Mesenchymal stem cell (in vitro differentiated cells and primary cell): ENCODE measurements around the gene HPS5.

Source experiments
- DNase-seq: peaks from one replicate; pipeline ENCODE4 v3.0.0-alpha.2; 2013
- H2AFZ ChIP-seq: one replicate; pipeline ENCODE4 v1.6.1; 2013; ENCODE audit warnings: low read depth, mild to moderate bottlenecking, control low read depth, inconsistent platforms, low read length, moderate library complexity
- H2AK5ac ChIP-seq: 2 replicates; pipeline ENCODE4 v1.6.1; 2013; ENCODE audit warnings: low read length, moderate library complexity, mild to moderate bottlenecking, inconsistent platforms; ENCODE audit not compliant: severe bottlenecking
- H2BK120ac ChIP-seq: one replicate; pipeline ENCODE4 v1.6.1; 2013; ENCODE audit warnings: low read depth, mild to moderate bottlenecking, inconsistent platforms, low read length, moderate library complexity
- H2BK12ac ChIP-seq, 2 experiments: one replicate each; pipeline ENCODE4 v1.6.1; 2013; ENCODE audit warnings: inconsistent platforms in 2 of 2, low read length in 2 of 2, mild to moderate bottlenecking in 2 of 2, moderate library complexity in 2 of 2, control low read depth in 1 of 2
- H2BK15ac ChIP-seq: one replicate; pipeline ENCODE4 v1.6.1; 2013; ENCODE audit warnings: mild to moderate bottlenecking, low read depth, inconsistent platforms; ENCODE audit not compliant: poor library complexity, severe bottlenecking
- H2BK5ac ChIP-seq: 2 replicates; pipeline ENCODE4 v1.6.1; 2013; ENCODE audit warnings: low read depth, mild to moderate bottlenecking, low read length, control low read depth, inconsistent platforms; ENCODE audit not compliant: poor library complexity, severe bottlenecking
- H3K14ac ChIP-seq, 2 experiments: one replicate each; pipeline ENCODE4 v1.6.1; 2013; ENCODE audit warnings: inconsistent platforms in 2 of 2, low read length in 2 of 2, control low read depth in 1 of 2, mild to moderate bottlenecking in 1 of 2, moderate library complexity in 1 of 2
- H3K18ac ChIP-seq, 2 experiments: one replicate each; pipeline ENCODE4 v1.6.1; 2013; ENCODE audit warnings: inconsistent platforms in 2 of 2, low read length in 2 of 2, control low read depth in 1 of 2, low read depth in 1 of 2, mild to moderate bottlenecking in 1 of 2
- H3K23ac ChIP-seq, 2 experiments: one replicate each; pipeline ENCODE4 v1.6.1; 2013; ENCODE audit warnings: inconsistent platforms in 2 of 2, low read length in 2 of 2, mild to moderate bottlenecking in 2 of 2, moderate library complexity in 2 of 2, control low read depth in 1 of 2
- H3K27ac ChIP-seq: 2 replicates; pipeline ENCODE4 v1.5.1; 2013; ENCODE audit warnings: mild to moderate bottlenecking, moderate library complexity, low read length, control low read depth, inconsistent platforms; ENCODE audit not compliant: poor library complexity, severe bottlenecking
- H3K27me3 ChIP-seq, 2 experiments: 2 replicates each; pipeline versions ENCODE4 v1.6.1 to v1.7.0; 2013; ENCODE audit warnings: low read length in 2 of 2, mild to moderate bottlenecking in 2 of 2, moderate library complexity in 2 of 2, control low read depth in 1 of 2, inconsistent platforms in 1 of 2; ENCODE audit not compliant: control insufficient read depth in 1 of 2, insufficient read depth in 1 of 2
- H3K36me3 ChIP-seq, 2 experiments: 2 replicates each; pipeline versions ENCODE4 v1.6.1 to v1.7.0; 2013; ENCODE audit warnings: low read length in 2 of 2, control low read depth in 1 of 2, inconsistent platforms in 1 of 2, low read depth in 1 of 2, mild to moderate bottlenecking in 1 of 2; ENCODE audit not compliant: insufficient read depth in 2 of 2, control insufficient read depth in 1 of 2
- H3K4ac ChIP-seq, 2 experiments: one replicate each; pipeline ENCODE4 v1.6.1; 2013; ENCODE audit warnings: inconsistent platforms in 2 of 2, low read length in 2 of 2, mild to moderate bottlenecking in 2 of 2, moderate library complexity in 2 of 2, control low read depth in 1 of 2, low read depth in 1 of 2
- H3K4me1 ChIP-seq: 2 replicates; pipeline ENCODE4 v1.6.1; 2013; ENCODE audit warnings: low read depth, low read length, control low read depth; ENCODE audit not compliant: control insufficient read depth, insufficient read depth
- H3K4me2 ChIP-seq: 2 replicates; pipeline ENCODE4 v1.6.1; 2013; ENCODE audit warnings: low read length, mild to moderate bottlenecking, inconsistent platforms; ENCODE audit not compliant: poor library complexity, severe bottlenecking
- H3K4me3 ChIP-seq, 2 experiments: 2 replicates each; pipeline versions ENCODE4 v1.5.1 to v1.7.0; 2013; ENCODE audit warnings: low read length in 2 of 2, mild to moderate bottlenecking in 2 of 2, control low read depth in 1 of 2, low read depth in 1 of 2; ENCODE audit not compliant: insufficient read depth in 1 of 2
- H3K79me1 ChIP-seq: replicated peaks from 2 replicates; pipeline ENCODE4 v1.6.1; 2013; ENCODE audit warnings: mild to moderate bottlenecking, control low read depth, low read length, inconsistent platforms; ENCODE audit not compliant: poor library complexity, severe bottlenecking
- H3K9ac ChIP-seq: 2 replicates; pipeline ENCODE4 v1.7.0; 2013; ENCODE audit warnings: mild to moderate bottlenecking, low read length, moderate library complexity
- H3K9me3 ChIP-seq: 2 replicates; pipeline ENCODE4 v1.7.0; 2013; ENCODE audit warnings: mild to moderate bottlenecking, low read length; ENCODE audit not compliant: control insufficient read depth
- H4K8ac ChIP-seq: one replicate; pipeline ENCODE4 v1.6.1; 2013; ENCODE audit warnings: inconsistent platforms, mild to moderate bottlenecking, low read length, moderate library complexity
- H4K91ac ChIP-seq: one replicate; pipeline ENCODE4 v1.6.1; 2013; ENCODE audit warnings: mild to moderate bottlenecking, low read length, inconsistent platforms
- WGBS: methylation state at CpG from one replicate; pipeline ENCODE4 v1.1.7; 2013; ENCODE audit warnings: mixed read lengths; 5-methylcytosine and 5-hydroxymethylcytosine counted together

Gene HPS5

GRCh38 chr11:18304745-18305144 is 17.2 kb downstream of the HPS5 start:
- Histone ChIP-seq H3K79me1 (peaks cover 7% of the 10 kb centered on the region), H3K4ac (no peak overlapping the region), H2AFZ (no peak overlapping the region), H2BK120ac (no peak overlapping the region), H3K27me3 (no peaks in the 10 kb centered on the region), H2AK5ac (no peak overlapping the region), H3K36me3 (peaks cover 5 to 84% of the 10 kb centered on the region in 2 experiments), H4K8ac (no peak overlapping the region), H3K23ac (no peak overlapping the region), H3K9me3 (no peaks in the 10 kb centered on the region), H2BK15ac (no peak overlapping the region), H3K4me2 (no peak overlapping the region), H3K18ac (no peak overlapping the region), H3K4me3 (no peak overlapping the region), H3K27ac (no peak overlapping the region), H2BK5ac (no peak overlapping the region), H4K91ac (no peak overlapping the region), H3K9ac (no peak overlapping the region), H3K4me1 (no peaks in the 10 kb centered on the region), H2BK12ac (no peak overlapping the region), H3K14ac (no peak overlapping the region)
- no peak for DNase-seq

GRCh38 chr11:18299721-18300120 is 22.2 kb downstream of the HPS5 start:
- no peak overlapping the region for H3K23ac ChIP-seq
- no peak overlapping the region for H2BK5ac ChIP-seq
- no peak overlapping the region for H2BK12ac ChIP-seq

GRCh38 chr11:18295316-18295715 is 26.6 kb downstream of the HPS5 start:
- no peak overlapping the region for H3K4ac ChIP-seq
- peaks cover 4% of the 10 kb centered on the region for H3K79me1 ChIP-seq
- H3K27ac ChIP-seq: no peak overlapping the region
- WGBS: 96% methylated on average over 2 of the region's 2 CpGs
- no peak overlapping the region for H2BK15ac ChIP-seq
- H3K18ac ChIP-seq: no peak overlapping the region
- no peak overlapping the region for H3K9ac ChIP-seq
- no peak for DNase-seq
- H4K8ac ChIP-seq: no peak overlapping the region
- H3K4me2 ChIP-seq: no peak overlapping the region
- no peaks in the 10 kb centered on the region for H3K4me1 ChIP-seq
- no peak overlapping the region for H3K14ac ChIP-seq
- H2BK5ac ChIP-seq: no peak overlapping the region
- no peak overlapping the region for H2BK120ac ChIP-seq
- H2AFZ ChIP-seq: no peak overlapping the region
- no peak overlapping the region for H2AK5ac ChIP-seq
- no peaks in the 10 kb centered on the region for H3K27me3 ChIP-seq
- no peak overlapping the region for H3K23ac ChIP-seq
- no peak overlapping the region for H4K91ac ChIP-seq
- H3K36me3 ChIP-seq: peaks cover 15 to 87% of the 10 kb centered on the region in 2 experiments
- H2BK12ac ChIP-seq: no peak overlapping the region
- no peak overlapping the region for H3K4me3 ChIP-seq
- H3K9me3 ChIP-seq: no peaks in the 10 kb centered on the region

More at GRCh38 chr11:18299721-18300120, 22.2 kb downstream of the HPS5 start:
- Histone ChIP-seq H3K9ac (no peak overlapping the region), H3K27me3 (no peaks in the 10 kb centered on the region), H2BK120ac (no peak overlapping the region), H3K79me1 (peaks cover 2% of the 10 kb centered on the region), H4K8ac (no peak overlapping the region), H3K27ac (no peak overlapping the region), H3K9me3 (no peaks in the 10 kb centered on the region), H3K14ac (no peak overlapping the region), H3K4me2 (no peak overlapping the region), H4K91ac (no peak overlapping the region), H3K4ac (no peak overlapping the region), H2AFZ (no peak overlapping the region), H2AK5ac (no peak overlapping the region), H2BK15ac (no peak overlapping the region), H3K4me1 (no peaks in the 10 kb centered on the region), H3K18ac (no peak overlapping the region), H3K4me3 (no peak overlapping the region), H3K36me3 (peaks cover 8 to 81% of the 10 kb centered on the region in 2 experiments)
- DNase-seq: no peak

GRCh38 chr11:18294862-18295261 is 27.1 kb downstream of the HPS5 start:
- no peak overlapping the region for H3K4ac ChIP-seq
- no peak overlapping the region for H4K91ac ChIP-seq
- no peak overlapping the region for H2BK120ac ChIP-seq
- H3K9ac ChIP-seq: no peak overlapping the region
- no peak overlapping the region for H2BK15ac ChIP-seq
- no peak overlapping the region for H4K8ac ChIP-seq
- H3K27me3 ChIP-seq: no peaks in the 10 kb centered on the region
- peaks cover 4% of the 10 kb centered on the region for H3K79me1 ChIP-seq
- H3K27ac ChIP-seq: no peak overlapping the region
- DNase-seq: no peak
- H3K4me3 ChIP-seq: no peak overlapping the region
- H3K14ac ChIP-seq: no peak overlapping the region
- H2BK5ac ChIP-seq: no peak overlapping the region
- H3K9me3 ChIP-seq: no peaks in the 10 kb centered on the region
- H3K36me3 ChIP-seq: peaks cover 15 to 87% of the 10 kb centered on the region in 2 experiments
- WGBS: 93% methylated on average over 5 of the region's 5 CpGs
- H2AK5ac ChIP-seq: no peak overlapping the region
- no peak overlapping the region for H3K4me2 ChIP-seq
- no peaks in the 10 kb centered on the region for H3K4me1 ChIP-seq
- no peak overlapping the region for H3K23ac ChIP-seq
- H3K18ac ChIP-seq: no peak overlapping the region
- no peak overlapping the region for H2AFZ ChIP-seq
- no peak overlapping the region for H2BK12ac ChIP-seq
